Measurements from ENCODE around the gene MGMT.

MGMT gene

GRCh38 chr10:129521161-129522025 lies 54.4 kb downstream of the MGMT start:
- no peak for DNase-seq (ENCODE audit: low read depth)

DNA sequence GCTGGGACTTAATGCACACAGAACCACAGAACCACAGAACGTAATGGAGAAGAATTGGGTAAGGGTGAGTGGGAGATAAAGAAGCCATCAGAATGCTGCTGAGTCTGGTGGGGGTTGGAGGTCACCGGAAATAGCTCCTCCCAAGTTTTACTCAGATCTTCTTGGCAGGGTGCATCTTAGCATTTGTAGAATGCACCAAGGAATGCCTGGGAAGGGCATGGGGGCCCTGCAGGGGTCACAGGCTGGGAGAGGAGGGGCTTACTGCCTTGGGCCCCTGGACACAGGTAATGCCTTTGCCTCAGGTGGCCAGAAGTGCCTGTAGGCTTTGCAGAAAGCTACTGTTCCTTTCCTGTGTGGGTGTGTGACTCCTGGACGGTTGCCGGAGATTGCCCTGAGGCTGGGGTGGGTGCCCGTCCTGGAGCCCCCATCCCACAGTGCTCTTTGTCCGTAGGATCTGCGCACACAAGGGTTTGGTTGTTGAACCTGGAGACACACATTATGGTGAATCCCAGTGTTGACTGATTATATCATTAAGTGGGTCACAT lies 55.1 kb downstream of the MGMT start:
- DNase-seq (ENCODE audit: low read depth) = no peak

- no peak for DNase-seq (ENCODE audit: low read depth)
Measured at GRCh38 chr10:129523031-129523722, 56.1 kb downstream of the MGMT start.

DNA sequence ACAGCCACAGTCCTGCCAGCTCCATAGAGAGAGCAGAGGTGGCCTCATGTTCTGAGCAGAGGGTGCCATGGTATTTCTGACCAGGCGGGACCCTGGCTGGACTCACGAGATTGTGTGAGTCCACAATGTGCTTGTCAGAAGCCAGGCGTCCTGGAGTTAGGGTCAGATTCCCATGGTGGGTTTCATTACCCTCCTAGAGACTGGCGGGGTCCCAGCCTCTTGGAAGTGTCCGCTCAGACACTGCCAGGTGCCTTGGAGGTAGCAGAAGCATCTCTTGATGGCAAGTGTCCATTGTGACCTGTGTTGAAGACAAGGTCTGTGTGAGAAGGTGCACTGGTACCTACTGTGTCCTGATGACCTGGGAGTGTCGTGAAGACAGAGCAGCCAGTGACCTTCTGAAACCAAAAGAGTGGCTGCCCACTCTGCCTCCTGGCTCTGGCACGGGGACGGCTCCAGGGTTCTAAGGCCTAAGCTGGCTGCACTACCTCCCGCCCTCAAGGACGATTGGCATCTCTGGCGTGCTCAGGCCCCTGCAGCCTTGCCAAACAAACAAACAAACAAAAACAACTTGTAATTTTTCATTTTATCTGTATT lies 56.8 kb downstream of the MGMT start:
- no peak for DNase-seq (ENCODE audit: low read depth)

- no peak for DNase-seq (ENCODE audit: low read depth)
Measured at GRCh38 chr10:129524936-129525335, 57.9 kb downstream of the MGMT start.

DNA sequence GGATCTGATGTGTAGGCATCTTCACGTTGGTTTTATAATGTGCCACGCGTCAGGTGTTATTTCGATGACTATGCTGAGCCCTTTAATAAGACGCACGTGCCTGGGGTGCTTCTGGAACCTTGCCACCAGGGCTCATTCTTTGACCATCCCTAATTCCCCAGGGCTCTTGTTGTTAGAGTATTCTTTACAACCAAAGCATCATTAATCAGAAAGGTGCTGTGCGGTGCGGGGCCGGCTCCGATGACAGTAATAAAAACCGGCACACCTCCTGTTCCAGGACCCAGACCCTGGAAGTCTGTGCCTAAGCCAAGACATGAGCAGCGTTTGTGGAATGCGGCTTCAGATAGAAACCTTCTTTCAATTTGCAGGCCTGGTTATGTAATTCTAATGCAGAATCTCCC lies 58.4 kb downstream of the MGMT start:
- DNase-seq (ENCODE audit: low read depth) = no peak

DNA sequence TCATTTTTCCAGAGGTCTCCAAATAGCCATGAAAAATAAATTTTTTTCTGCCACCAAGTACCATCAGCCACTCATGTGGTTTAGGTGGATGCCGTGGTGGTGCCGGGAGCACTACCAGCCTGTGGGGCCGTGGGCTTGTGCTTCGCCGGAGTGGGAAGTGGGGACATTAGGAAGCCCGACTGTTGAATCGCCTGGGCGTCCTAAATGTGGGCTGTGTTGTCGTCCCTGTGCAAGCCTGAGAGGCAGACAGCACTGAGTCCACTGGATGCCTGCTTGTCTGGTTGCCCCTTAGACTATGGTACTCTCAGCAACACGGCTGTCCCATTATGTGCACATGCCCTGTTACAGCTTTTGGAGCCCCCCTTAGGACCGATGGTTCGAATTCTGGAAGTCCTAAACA lies 59.9 kb downstream of the MGMT start:
- no peak for DNase-seq (ENCODE audit: low read depth)

GRCh38 chr10:129528376-129528978 lies 61.4 kb downstream of the MGMT start:
- DNase-seq (ENCODE audit: low read depth) = no peak

GRCh38 chr10:129530581-129530980 lies 63.5 kb downstream of the MGMT start:
- no peak for DNase-seq (ENCODE audit: low read depth)

DNA sequence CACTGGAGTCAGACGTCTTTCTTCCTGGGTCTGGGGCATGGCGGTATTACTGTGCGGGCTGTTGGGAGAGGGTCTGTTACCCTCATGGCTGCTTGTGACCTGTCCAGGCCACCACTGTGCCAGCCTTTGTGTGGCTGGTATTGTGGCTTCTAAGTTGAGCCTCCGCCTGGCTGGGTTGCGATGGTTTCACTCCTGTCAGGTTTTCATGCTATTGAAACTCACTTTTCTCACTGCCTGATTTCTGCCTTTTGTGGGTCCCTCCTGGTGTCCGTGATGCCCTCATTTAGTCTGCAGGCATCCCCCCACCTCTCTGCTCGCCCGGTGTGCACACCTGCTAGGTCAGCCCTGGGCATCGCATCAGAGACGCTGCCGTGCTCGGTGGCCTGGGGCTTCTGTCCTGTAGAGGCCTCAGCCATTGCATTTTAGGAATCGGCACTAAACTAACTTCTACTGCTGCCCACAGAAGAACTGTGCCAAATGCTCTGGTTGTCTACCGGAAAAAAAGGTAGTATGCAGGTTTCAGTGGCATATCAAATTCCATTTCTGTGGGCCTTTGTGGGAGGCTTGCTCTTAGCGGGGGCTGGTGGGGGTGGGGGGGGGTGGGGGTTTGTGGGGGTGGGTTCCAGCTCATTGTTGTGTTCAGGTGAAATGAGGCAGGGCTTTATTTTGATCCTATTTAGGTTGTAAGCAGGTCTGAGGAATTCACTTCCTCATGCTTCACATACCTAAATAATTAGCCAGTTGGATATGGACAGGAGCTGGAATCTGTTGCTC lies 64.3 kb downstream of the MGMT start:
- DNase-seq (ENCODE audit: low read depth) = no peak

DNA sequence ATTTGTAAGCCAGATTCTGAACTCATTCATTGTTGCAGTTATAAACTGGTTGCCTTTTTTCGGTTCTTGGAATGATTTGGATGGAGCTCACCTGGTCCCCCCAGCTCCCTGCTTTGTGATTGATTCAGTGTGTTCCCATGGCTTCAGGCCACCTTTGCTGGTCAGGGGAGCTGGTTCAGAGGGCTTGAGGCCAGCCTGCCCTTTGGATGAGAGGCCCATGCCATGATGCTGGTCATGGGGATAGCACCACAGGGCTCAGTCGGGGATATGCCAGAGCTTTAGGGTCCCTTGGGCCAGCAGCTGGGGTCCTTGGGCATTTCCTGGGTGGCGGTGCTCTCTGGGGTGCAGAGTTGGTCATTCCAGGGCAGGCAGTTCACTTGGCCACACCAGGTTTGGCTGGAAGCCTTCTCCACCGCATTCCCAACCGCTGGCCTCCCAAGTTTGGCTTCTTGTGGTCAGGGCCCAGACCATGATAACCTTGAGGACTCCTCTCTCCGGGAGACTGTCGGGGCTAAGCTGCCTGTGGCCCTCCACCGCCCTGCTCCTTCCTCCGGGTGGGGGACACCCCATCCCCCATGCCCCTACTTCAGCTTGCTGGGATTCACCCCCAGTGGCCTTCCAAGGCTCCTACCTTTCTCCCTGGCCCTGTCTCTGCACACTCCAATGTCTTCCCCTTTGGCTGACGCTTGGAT lies 65.1 kb downstream of the MGMT start:
- no peak for DNase-seq (ENCODE audit: low read depth)

GRCh38 chr10:129532838-129533237 lies 65.8 kb downstream of the MGMT start:
- DNase-seq (ENCODE audit: low read depth) = no peak

DNA sequence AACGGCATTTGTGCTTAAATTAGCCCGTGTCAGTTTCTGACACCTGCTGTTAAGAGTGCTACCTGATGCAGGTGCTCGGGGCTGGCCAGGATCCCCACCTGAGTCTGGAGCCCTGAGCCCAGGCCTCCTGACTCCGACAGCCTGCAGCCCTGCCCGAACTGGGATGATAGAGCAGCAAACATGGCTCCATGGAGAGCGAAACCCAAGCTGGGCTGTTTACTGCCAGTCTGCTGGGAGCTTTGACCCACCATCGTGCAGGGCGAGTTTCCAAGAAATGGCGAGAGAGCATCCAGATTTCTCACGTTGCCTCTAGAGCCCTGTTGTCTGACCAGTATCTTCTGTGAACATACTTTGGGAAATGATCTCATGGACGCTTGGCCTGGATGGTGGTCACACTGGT lies 66.2 kb downstream of the MGMT start:
- no peak for DNase-seq (ENCODE audit: low read depth)

GRCh38 chr10:129534826-129535225 lies 67.8 kb downstream of the MGMT start:
- no peak for DNase-seq (ENCODE audit: low read depth)

DNA sequence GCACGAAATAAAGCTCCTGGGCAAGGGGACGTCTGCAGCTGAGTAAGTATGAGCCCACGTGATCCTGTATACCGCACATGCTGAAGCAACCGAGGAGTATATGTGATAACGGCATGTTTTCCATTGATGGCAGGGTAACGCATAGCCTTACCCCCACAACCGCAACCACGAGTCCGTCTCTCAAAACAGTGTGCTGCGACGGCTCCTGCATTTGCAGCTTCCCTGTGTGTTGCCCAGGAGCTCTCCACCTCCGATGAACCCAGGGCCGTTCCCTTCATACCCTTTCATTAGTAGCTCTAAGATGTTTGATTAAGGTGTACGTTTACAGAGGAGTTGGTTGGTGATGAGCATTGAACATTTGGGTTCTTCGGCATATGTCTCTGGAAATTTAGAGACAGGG lies 69.3 kb downstream of the MGMT start:
- DNase-seq (ENCODE audit: low read depth) = no peak

GRCh38 chr10:129537151-129537550 lies 70.1 kb downstream of the MGMT start:
- no peak for DNase-seq (ENCODE audit: low read depth)

DNA sequence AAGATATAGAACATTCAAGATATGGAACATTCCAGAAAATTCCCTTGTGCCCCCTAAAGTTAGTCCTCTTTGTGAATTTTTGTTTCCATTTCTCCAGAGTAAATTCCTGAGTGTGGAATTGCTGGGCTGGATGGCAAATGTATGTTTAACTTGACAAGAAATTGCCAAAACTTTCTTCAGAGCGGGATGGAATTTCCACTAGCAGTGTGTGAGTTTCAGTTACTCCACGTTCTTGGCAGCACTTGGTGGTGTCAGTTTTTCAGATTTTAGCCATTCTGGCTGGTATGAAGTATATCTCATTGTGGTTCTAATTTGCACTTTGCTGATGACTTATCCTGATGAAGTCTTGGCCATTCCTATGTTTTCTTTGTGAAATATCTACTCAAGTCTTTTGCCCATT lies 71.2 kb downstream of the MGMT start:
- DNase-seq (ENCODE audit: low read depth) = no peak

DNA sequence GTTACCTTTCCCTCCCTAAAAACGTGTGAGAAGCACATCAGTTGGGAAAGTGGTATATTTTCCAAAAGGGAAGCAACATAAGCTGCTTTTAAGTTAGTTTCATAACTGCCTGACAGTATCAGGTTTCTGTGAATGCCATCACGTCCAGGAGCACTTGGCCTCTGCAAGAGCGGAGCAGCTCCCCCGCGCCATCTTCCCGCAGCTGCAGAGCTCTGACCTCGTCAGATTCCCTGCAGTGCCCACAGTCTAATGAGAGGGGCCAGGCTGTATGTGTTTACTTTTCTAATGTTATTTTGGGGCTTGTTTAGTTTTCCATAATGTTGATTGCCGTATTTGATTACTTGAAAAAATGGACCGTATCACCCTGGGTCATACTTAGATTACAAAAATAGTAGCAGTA lies 74.2 kb downstream of the MGMT start:
- no peak for DNase-seq (ENCODE audit: low read depth)

- no peak for DNase-seq (ENCODE audit: low read depth)
Measured at GRCh38 chr10:129541748-129542487, 74.9 kb downstream of the MGMT start.

- DNase-seq (ENCODE audit: low read depth) = no peak
Measured at GRCh38 chr10:129542589-129542988, 75.5 kb downstream of the MGMT start.

All from activated T-cell treated with anti-CD3 and anti-CD28 coated beads for 24 hours (primary cell).